GM12801 (cell line): ENCODE measurements around the gene LINGO3.

Experiments
- TF ChIP-seq, protein P1 (sequence below): IDR thresholded peaks from one replicate; pipeline ENCODE4 v1.5.1; 2011; ENCODE audit warnings: control low read depth; ENCODE audit not compliant: insufficient read length; ENCODE audit errors: extremely low read depth

LINGO3 gene

DNA sequence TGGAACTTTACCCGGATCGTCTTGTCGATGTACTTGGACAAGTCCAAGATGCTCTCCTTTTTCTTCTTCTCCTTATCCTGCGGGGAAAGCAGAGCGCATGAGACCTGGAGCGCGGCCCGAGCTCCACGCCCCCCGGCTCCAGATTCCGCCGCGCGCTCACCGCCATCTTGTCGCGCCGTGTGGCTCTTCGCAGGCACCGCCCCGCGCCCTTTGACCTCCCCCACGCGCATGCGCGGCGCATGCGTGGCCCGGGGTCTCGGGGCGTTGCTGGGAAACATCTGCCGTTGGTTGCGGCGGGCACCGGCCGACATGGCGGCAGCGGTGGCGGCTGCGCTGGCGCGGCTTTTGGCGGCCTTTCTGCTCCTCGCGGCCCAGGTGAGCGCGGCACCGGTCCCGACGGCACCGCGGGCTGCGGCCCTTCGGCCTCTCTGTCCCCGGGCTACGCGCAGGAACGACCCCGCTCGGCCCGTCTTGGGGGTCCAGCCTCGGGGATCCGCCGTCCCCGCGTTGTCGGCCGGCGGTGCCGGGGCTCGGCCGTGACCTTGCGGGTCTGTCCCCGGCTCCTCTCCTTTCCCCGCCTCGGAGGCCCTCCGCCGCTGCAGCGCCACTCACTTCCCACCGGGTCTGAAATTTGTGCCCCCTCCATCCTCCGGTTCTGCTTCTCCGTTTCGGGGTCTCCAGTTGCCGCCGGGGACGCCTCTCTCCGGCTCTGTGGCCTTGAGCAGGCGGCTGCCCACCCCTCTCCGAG lies 20.6 kb upstream of the LINGO3 start, which contains the start of the genes LSM7 and SPPL2B:
Gene LSM7, minus strand, starts transcription at position 186 of the 748 bp plus-strand sequence. Its CDS starts 20 bp downstream, at position 166.
Gene SPPL2B, plus strand, starts transcription at position 284 of the 748 bp plus-strand sequence. Its CDS starts 26 bp downstream, at position 310.
- TF ChIP-seq, protein P1, sequence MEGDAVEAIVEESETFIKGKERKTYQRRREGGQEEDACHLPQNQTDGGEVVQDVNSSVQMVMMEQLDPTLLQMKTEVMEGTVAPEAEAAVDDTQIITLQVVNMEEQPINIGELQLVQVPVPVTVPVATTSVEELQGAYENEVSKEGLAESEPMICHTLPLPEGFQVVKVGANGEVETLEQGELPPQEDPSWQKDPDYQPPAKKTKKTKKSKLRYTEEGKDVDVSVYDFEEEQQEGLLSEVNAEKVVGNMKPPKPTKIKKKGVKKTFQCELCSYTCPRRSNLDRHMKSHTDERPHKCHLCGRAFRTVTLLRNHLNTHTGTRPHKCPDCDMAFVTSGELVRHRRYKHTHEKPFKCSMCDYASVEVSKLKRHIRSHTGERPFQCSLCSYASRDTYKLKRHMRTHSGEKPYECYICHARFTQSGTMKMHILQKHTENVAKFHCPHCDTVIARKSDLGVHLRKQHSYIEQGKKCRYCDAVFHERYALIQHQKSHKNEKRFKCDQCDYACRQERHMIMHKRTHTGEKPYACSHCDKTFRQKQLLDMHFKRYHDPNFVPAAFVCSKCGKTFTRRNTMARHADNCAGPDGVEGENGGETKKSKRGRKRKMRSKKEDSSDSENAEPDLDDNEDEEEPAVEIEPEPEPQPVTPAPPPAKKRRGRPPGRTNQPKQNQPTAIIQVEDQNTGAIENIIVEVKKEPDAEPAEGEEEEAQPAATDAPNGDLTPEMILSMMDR = no peak

DNA sequence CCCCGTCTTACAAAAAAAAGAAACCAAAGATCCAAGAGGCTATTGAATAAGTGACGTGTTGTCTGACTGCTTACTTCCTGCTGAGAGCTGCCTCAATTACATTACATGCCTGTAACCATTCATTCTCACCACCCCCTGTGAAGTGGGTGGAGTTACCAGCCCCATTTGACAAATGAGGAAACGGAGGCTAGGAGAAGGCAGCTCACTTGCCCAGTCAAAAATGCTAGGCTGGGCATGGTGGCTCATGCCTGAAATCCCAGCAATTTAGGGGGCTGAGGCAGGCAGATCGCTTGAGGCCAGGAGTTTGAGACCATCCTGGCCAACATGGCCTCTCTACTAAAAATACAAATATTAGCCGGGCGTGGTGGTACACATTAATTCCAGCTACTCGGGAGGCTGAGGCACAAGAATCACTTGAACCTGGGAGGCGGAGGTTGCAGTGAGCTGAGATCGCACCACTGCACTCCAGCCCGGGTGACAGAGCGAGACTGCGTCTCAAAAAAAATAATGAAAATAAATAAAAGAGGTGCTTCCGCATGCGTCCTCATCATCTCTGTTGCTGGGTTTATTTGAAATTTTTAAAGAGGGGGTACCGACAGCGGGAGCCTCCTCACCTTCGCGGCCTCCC lies 19.9 kb upstream of the LINGO3 start:
- TF ChIP-seq, protein P1 = no peak

DNA sequence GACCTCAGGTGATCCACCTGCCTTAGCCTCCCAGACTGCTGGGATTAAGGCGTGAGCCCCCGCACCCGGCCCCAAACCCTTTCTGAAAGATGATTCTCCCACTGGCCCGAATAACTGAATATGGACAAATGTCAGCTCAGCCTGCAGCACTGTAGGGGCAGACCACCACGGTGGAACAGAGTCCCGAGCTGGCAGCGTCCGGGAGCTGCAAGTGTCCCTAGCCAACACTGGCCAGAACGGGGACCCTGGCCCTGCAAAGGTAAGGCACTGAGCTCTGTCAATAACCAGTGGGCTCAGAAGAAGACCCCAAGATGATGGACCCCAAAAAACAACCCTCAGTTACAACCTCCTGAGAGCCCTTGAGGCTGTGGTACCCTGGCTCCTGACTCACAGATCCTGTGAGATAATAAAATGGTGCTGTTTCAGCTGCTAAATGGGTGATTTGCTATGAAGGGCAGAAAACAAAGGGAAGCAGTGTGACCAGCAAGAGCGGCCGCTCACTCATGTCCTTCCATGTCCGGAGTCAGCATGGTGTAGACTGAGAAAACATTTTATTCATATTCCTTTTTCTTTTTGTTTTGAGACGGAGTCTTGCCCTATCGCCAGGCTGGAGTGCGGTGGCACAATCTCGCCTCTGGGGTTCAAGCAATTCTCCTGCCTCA lies 18.9 kb upstream of the LINGO3 start:
- TF ChIP-seq, protein P1 = no peak

DNA sequence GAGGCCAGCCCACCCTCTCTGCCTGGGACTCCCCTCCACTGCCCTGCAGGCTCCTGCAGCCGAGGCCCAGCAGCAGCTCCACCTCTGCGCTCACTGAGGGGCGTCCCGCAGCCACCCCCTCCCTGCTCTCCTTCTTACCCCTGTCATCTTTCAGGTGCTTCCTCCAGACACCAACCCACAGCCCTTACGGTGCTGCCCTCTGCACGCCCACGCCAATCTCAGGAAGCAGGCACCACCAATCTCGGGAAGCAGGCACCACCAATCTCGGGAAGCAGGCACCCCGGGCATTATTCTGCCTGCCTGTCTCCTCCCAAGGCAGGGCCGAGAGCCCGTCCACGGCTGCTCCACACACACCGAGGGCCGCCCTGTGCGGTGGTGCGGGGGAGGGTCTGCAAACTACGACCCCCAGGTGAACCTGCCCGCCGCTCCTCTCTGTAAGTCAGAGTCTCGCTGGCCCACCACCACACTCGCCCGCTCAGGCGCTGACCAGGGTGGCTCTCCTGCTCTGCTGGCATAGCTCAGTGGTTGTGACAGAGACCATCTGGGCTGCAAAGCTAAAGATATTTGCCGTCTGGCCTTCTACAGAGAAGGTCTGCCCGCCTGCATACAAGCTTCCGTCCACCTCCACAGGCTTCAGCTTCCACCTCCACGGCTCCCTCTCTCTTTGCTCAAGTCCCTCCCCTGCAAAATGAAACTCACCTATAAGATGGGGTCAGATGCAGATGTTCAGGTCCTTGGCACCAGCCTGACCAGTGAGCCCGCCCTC lies 17.5 kb upstream of the LINGO3 start:
- TF ChIP-seq, protein P1 = no peak

DNA sequence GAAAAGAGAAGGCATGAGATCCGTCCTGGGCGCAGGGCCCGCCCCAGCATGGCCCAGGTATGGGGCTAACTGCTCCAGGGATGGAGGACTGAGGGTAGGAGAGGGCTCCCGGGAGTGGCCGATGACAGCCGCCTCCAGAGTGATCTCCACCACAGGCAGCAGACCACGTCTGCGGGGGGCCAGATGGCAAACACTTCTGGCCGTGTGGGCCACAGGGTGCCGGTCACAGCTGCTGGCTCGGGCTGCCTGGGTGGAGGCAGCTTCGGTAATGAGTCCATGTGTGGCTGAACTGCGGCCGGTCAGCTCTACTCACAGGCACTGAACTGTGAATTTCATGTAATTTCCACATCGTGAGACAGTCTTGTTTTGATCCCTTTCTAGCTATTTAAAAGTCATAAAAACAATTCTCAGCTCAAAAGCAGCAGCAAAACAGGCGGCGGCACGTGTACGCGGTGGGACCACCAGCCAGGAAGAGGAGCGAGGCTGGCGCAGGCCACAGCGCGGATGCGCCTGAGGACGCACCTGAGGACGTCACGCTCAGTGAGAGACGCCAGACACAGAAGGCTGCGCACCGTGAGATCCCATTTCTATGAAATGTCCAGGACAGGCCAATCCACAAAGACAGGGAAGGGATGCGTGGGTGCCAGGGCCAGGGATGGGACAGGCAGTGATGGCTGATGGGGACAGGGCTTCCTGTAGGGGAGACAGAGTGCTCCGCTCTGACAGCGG lies 16.4 kb upstream of the LINGO3 start:
- TF ChIP-seq, protein P1 = no peak

DNA sequence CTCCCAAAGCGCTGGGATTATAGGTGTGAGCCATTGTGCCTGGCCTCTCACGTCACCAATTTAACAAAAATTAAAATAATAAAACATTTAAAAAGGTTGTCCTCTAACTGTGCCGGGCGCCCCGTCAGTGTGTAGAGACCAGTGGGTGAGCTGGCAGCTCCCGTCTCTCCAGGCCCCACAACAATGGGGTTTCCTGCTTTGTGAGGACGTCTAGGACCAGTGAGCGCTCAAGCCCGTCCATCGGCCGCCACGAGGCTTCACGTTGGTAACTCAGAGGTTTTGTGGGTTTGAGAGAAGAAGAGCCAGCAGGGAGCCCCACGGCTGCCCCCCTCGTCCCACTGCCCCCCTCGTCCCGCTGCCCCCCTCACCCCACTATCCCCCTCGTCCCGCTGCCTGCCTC lies 15.8 kb upstream of the LINGO3 start:
- TF ChIP-seq, protein P1 = no peak
